Parathyroid adenoma (tissue), 2 donors: ENCODE measurements around the gene ANKH.

Experiments used
- H2AFZ ChIP-seq: fragments of 300-600 bp; sonication (generic); one replicate; pipeline ENCODE4 v1.7.0; 2017; ENCODE audit warnings: antibody characterized with exemption, mild to moderate bottlenecking
- H3K27ac ChIP-seq: fragments of 300-600 bp; sonication (generic); one replicate; pipeline ENCODE4 v1.7.0; 2017
- H3K27me3 ChIP-seq: fragments of 300-600 bp; sonication (generic); one replicate; pipeline ENCODE4 v1.7.0; 2017; ENCODE audit warnings: low read length; ENCODE audit not compliant: control insufficient read depth, insufficient read depth
- H3K36me3 ChIP-seq: fragments of 300-600 bp; sonication (generic); one replicate; pipeline ENCODE4 v1.7.0; 2017; ENCODE audit warnings: low read length; ENCODE audit not compliant: control insufficient read depth, insufficient read depth
- H3K4me1 ChIP-seq: fragments of 300-600 bp; sonication (generic); one replicate; pipeline ENCODE4 v1.7.0; 2017; ENCODE audit warnings: control low read depth
- H3K4me2 ChIP-seq: fragments of 300-600 bp; sonication (generic); one replicate; pipeline ENCODE4 v1.7.0; 2017; ENCODE audit warnings: low read length
- H3K4me3 ChIP-seq: fragments of 300-600 bp; sonication (generic); one replicate; pipeline ENCODE4 v1.7.0; 2017; ENCODE audit warnings: low read depth, low read length
- H3K79me2 ChIP-seq: fragments of 300-600 bp; sonication (generic); one replicate; pipeline ENCODE4 v1.7.0; 2017; ENCODE audit warnings: control low read depth
- H3K9ac ChIP-seq: fragments of 300-600 bp; sonication (generic); one replicate; pipeline ENCODE4 v1.7.0; 2017; ENCODE audit warnings: mild to moderate bottlenecking
- H3K9me3 ChIP-seq: fragments of 300-600 bp; sonication (generic); one replicate; pipeline ENCODE4 v1.7.0; 2017; ENCODE audit warnings: low read length; ENCODE audit not compliant: control insufficient read depth
- TF ChIP-seq, protein P1 (sequence below): fragments of 300-600 bp; sonication (generic); IDR thresholded peaks from one replicate; pipeline ENCODE4 v1.7.0; 2017; ENCODE audit warnings: antibody characterized with exemption, mild to moderate bottlenecking
- donor health status: primary hyperparathyroidism.

ANKH gene

DNA sequence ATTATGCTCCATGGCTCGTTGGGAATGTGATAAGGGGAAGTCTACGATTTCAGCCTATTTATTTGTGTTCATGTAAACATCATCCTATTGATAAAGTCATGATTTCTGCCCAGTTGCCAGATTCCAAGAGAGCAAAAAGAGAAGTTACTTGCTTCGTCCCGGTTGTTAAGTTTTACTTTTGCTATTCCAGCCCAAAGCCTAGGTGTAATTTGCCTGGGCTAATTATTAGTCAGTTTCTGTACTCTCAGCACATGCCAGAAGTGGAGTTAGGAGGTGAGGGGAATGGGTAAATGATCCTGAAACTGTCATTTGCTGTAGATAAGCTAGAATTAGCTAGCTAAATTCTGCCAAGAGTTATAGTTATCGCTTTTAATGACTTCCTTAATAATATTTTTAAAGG, 4.5 kb upstream of the ANKH start:
- Histone ChIP-seq H3K9me3 (no peaks in the 10 kb centered on the region), H3K27ac (no peak overlapping the region), H3K36me3 (no peaks in the 10 kb centered on the region), H3K4me2 (no peak overlapping the region), H3K4me3 (no peak overlapping the region), H3K4me1 (no peaks in the 10 kb centered on the region), H3K79me2 (no peaks in the 10 kb centered on the region), H3K27me3 (no peaks in the 10 kb centered on the region), H3K9ac (no peak overlapping the region), H2AFZ (no peak overlapping the region)
- TF ChIP-seq, protein P1, sequence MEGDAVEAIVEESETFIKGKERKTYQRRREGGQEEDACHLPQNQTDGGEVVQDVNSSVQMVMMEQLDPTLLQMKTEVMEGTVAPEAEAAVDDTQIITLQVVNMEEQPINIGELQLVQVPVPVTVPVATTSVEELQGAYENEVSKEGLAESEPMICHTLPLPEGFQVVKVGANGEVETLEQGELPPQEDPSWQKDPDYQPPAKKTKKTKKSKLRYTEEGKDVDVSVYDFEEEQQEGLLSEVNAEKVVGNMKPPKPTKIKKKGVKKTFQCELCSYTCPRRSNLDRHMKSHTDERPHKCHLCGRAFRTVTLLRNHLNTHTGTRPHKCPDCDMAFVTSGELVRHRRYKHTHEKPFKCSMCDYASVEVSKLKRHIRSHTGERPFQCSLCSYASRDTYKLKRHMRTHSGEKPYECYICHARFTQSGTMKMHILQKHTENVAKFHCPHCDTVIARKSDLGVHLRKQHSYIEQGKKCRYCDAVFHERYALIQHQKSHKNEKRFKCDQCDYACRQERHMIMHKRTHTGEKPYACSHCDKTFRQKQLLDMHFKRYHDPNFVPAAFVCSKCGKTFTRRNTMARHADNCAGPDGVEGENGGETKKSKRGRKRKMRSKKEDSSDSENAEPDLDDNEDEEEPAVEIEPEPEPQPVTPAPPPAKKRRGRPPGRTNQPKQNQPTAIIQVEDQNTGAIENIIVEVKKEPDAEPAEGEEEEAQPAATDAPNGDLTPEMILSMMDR, result no peak

DNA sequence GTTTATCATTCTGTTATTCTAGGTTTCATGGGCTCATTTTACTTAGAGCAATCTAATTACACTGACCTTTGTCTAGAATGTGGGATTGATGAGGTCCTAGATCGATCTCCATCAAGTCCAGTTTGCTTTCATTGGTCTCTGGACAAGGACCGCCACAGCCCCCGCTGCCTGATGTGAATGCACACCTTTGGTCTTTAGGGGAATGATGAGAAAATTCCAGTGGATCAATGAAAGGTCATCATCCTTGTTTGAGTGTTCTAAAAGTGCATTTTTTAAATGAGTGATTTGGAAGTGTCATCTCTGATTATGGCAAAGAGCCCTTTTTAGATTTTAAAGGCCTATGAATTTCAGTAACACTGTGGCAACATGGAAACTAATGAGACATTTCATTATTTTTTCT, 2.2 kb upstream of the ANKH start:
- Histone ChIP-seq H3K9ac (no peak overlapping the region), H3K27ac (no peak overlapping the region), H3K79me2 (peaks cover 1% of the 10 kb centered on the region), H3K4me2 (no peak overlapping the region), H2AFZ (no peak overlapping the region), H3K36me3 (no peaks in the 10 kb centered on the region), H3K4me1 (no peaks in the 10 kb centered on the region), H3K9me3 (no peaks in the 10 kb centered on the region), H3K4me3 (no peak overlapping the region), H3K27me3 (no peaks in the 10 kb centered on the region)
- TF ChIP-seq, protein P1, result no peak

DNA sequence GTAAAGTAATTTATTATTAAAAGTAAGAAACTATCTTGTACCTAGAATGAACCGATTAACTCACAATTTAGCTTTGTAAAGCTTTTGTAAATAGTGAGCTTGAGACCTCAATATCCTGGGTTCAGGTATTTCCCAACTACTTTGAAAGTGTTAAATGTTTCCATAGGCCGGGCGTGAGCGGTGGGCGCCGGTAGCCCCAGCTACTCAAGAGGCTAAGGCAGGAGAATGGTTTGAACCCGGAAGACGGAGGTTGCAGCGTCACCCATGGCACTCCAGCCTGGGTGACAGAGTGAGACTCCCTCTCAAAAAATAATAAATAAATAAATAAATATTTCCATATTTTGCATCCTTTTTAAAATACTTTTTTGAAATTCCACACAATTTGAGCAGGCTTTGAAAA, 1.5 kb upstream of the ANKH start:
- H3K36me3 ChIP-seq, result no peaks in the 10 kb centered on the region
- no peak overlapping the region for H2AFZ ChIP-seq
- no peak overlapping the region for H3K4me2 ChIP-seq
- peaks cover 6% of the 10 kb centered on the region for H3K79me2 ChIP-seq
- no peak overlapping the region for H3K9ac ChIP-seq
- peak overlapping the region; percentile 57 for H3K4me3 ChIP-seq
- TF ChIP-seq, protein P1, result no peak
- H3K4me1 ChIP-seq, result no peaks in the 10 kb centered on the region
- no peaks in the 10 kb centered on the region for H3K9me3 ChIP-seq
- no peaks in the 10 kb centered on the region for H3K27me3 ChIP-seq
- no peak overlapping the region for H3K27ac ChIP-seq

GRCh38 chr5:14872070-14872989, 752 bp upstream of the ANKH start:
- TF ChIP-seq, protein P1, result peak; percentile 35
- no peaks in the 10 kb centered on the region for H3K27me3 ChIP-seq

More at GRCh38 chr5:14872070-14872989, 752 bp upstream of the ANKH start:
- Histone ChIP-seq H3K9me3 (no peaks in the 10 kb centered on the region), H3K27ac (peak overlapping the region; percentile 33), H3K9ac (no peak overlapping the region), H3K36me3 (no peaks in the 10 kb centered on the region), H3K79me2 (peaks cover 11% of the 10 kb centered on the region), H2AFZ (peak overlapping the region; percentile 63), H3K4me3 (peak overlapping the region; percentile 57), H3K4me1 (no peaks in the 10 kb centered on the region), H3K4me2 (peak overlapping the region; percentile 77)
